ENCODE data around the gene LTBP1.

DNA sequence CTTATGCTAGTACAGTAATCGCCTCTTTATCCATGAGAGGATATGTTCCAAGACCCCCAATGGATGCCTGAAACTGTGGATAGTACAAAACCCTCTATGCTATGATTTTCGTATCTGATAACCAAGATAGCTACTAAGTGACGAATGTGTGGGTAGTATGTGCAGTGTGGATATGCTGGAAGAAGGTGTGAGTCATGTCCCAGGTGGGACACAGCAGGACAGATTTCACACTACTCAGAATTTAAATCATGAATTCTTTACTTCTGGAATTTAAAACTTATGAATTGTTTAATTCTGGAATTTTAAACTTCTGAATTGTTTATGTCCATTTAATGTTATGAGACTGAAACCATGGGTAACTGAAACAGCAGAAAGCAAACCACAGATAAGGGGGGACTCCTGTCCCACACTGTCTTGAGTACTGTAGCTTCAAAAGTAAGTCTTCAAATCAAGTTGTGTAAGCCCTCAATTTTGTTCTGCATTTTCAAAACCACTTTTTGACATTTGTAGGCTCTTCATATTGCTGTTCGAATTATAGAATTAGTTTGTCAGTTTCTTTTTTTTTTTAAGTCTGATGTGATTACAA, 116.0 kb downstream of the LTBP1 start:
- no peak for TF ChIP-seq POLR2A (IDR thresholded peaks at IDR 0.05)
- TF ChIP-seq, protein P1, sequence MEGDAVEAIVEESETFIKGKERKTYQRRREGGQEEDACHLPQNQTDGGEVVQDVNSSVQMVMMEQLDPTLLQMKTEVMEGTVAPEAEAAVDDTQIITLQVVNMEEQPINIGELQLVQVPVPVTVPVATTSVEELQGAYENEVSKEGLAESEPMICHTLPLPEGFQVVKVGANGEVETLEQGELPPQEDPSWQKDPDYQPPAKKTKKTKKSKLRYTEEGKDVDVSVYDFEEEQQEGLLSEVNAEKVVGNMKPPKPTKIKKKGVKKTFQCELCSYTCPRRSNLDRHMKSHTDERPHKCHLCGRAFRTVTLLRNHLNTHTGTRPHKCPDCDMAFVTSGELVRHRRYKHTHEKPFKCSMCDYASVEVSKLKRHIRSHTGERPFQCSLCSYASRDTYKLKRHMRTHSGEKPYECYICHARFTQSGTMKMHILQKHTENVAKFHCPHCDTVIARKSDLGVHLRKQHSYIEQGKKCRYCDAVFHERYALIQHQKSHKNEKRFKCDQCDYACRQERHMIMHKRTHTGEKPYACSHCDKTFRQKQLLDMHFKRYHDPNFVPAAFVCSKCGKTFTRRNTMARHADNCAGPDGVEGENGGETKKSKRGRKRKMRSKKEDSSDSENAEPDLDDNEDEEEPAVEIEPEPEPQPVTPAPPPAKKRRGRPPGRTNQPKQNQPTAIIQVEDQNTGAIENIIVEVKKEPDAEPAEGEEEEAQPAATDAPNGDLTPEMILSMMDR (IDR thresholded peaks at IDR 0.05) = no peak
